Karpas-422 (cell line): Measurements from ENCODE around the gene ZNHIT1. TPM values are rescaled to one million over a fixed set of nuclear protein-coding genes. Genes with fewer than 3 reads are reported as not detected.
"Not testable (repeated sequence)": the region's sequence is repeated elsewhere in the genome, so short reads cannot be mapped to it uniquely, and the experiment has no call there.

ENCODE experiments used
- DNase-seq: peaks from one replicate; pipeline ENCODE4 v3.0.0-alpha.2; 2015
- H2AFZ ChIP-seq: fragments of 200-600 bp; sonication (generic); 2 replicates; pipeline ENCODE4 v1.6.1; 2014; ENCODE audit warnings: antibody characterized with exemption, low read length, mixed read lengths
- H3K27ac ChIP-seq: fragments of 200-600 bp; sonication (generic); 2 replicates; pipeline ENCODE4 v1.5.1; 2014; ENCODE audit warnings: mild to moderate bottlenecking, low read length, moderate library complexity
- H3K27me3 ChIP-seq: fragments of 200-600 bp; sonication (generic); 2 replicates; pipeline ENCODE4 v1.6.1; 2014; ENCODE audit warnings: low read length, mixed read lengths
- H3K36me3 ChIP-seq: fragments of 200-600 bp; sonication (generic); 2 replicates; pipeline ENCODE4 v1.6.1; 2014; ENCODE audit warnings: low read length, mixed read lengths; ENCODE audit not compliant: insufficient read depth
- H3K4me1 ChIP-seq: fragments of 200-600 bp; sonication (generic); 2 replicates; pipeline ENCODE4 v1.6.1; 2014; ENCODE audit warnings: mild to moderate bottlenecking, low read length, mixed read lengths
- H3K4me2 ChIP-seq: fragments of 200-600 bp; sonication (generic); 2 replicates; pipeline ENCODE4 v1.6.1; 2014; ENCODE audit warnings: low read length, low read depth, mild to moderate bottlenecking; ENCODE audit not compliant: poor library complexity, severe bottlenecking
- H3K4me3 ChIP-seq: fragments of 200-600 bp; sonication (generic); 2 replicates; pipeline ENCODE4 v1.5.1; 2014; ENCODE audit warnings: mild to moderate bottlenecking, antibody characterized with exemption, low read length, mixed read lengths
- H3K79me2 ChIP-seq: fragments of 200-600 bp; sonication (generic); 2 replicates; pipeline ENCODE4 v1.6.1; 2014; ENCODE audit warnings: mild to moderate bottlenecking, low read length, mixed read lengths
- H3K9ac ChIP-seq: fragments of 200-600 bp; sonication (generic); 2 replicates; pipeline ENCODE4 v1.6.0; 2014; ENCODE audit warnings: low read length
- H3K9me2 ChIP-seq: fragments of 200-600 bp; sonication (generic), shearing (Covaris generic); replicated peaks from 2 replicates; pipeline ENCODE4 v1.6.0; 2014; ENCODE audit warnings: mild to moderate bottlenecking, low read length, moderate library complexity; ENCODE audit not compliant: insufficient read depth
- H3K9me3 ChIP-seq: fragments of 300-700, 200-600 bp; sonication (generic); 2 replicates; pipeline ENCODE4 v1.6.1; 2014; ENCODE audit warnings: low read length, mixed read lengths
- H4K20me1 ChIP-seq: fragments of 200-600 bp; sonication (generic); 2 replicates; pipeline ENCODE4 v1.6.1; 2014; ENCODE audit warnings: mild to moderate bottlenecking, antibody characterized with exemption, low read length, low read depth; ENCODE audit not compliant: insufficient read depth
- total RNA-seq: library from RNA; depleted of rRNA; stranded (reverse); fragments of >200 nt; shearing (Covaris generic); gene quantifications from 2 replicates; pipeline ENCODE4 v1.2.3, GENCODE V29; 2014; ENCODE audit warnings: low replicate concordance

The ZNHIT1 gene
- total RNA-seq, 1 experiment from 2014 or later = 50.9 TPM

GRCh38 chr7:101199522-101199921, 18.4 kb upstream of the ZNHIT1 start:
- DNase-seq, H3K4me1 ChIP-seq, H3K4me2 ChIP-seq, H2AFZ ChIP-seq, H3K9me2 ChIP-seq, H4K20me1 ChIP-seq, H3K9ac ChIP-seq, H3K9me3 ChIP-seq, H3K27ac ChIP-seq, H3K27me3 ChIP-seq, H3K36me3 ChIP-seq, H3K79me2 ChIP-seq, H3K4me3 ChIP-seq: not testable (repeated sequence)

- DNase-seq = no peak
- H3K9ac ChIP-seq = no peak overlapping the region
- no peak overlapping the region for H3K4me2 ChIP-seq
Measured at GRCh38 chr7:101200504-101200861, 17.5 kb upstream of the ZNHIT1 start.

GRCh38 chr7:101200862-101201599, 16.9 kb upstream of the ZNHIT1 start, which contains the start of gene MOGAT3:
MOGAT3 (minus strand) TSS chr7:101201036; CDS start chr7:101200854, 182 bp downstream.
- Histone ChIP-seq H4K20me1 (no peaks in the 10 kb centered on the region), H3K4me1 (peaks cover 7% of the 10 kb centered on the region), H3K27ac (no peak within 1 kb of the TSS), H2AFZ (no peak within 1 kb of the TSS), H3K4me3 (no peak within 1 kb of the TSS), H3K9ac (no peak within 1 kb of the TSS), H3K4me2 (no peak within 1 kb of the TSS), H3K9me2 (no peaks in the 10 kb centered on the region), H3K27me3 (no peaks in the 10 kb centered on the region), H3K79me2 (no peaks in the 10 kb centered on the region), H3K9me3 (no peaks in the 10 kb centered on the region), H3K36me3 (no peaks in the 10 kb centered on the region)
- no peak for DNase-seq

More at GRCh38 chr7:101200504-101200861, 17.5 kb upstream of the ZNHIT1 start:
- no peaks in the 10 kb centered on the region for H3K27me3 ChIP-seq
- H3K4me1 ChIP-seq = peaks cover 7% of the 10 kb centered on the region
- no peaks in the 10 kb centered on the region for H3K79me2 ChIP-seq
- no peak overlapping the region for H3K27ac ChIP-seq
- no peak overlapping the region for H3K4me3 ChIP-seq
- H3K36me3 ChIP-seq = no peaks in the 10 kb centered on the region
- no peaks in the 10 kb centered on the region for H3K9me3 ChIP-seq
- H3K9me2 ChIP-seq = no peaks in the 10 kb centered on the region
- no peak overlapping the region for H2AFZ ChIP-seq
- H4K20me1 ChIP-seq = no peaks in the 10 kb centered on the region

DNA sequence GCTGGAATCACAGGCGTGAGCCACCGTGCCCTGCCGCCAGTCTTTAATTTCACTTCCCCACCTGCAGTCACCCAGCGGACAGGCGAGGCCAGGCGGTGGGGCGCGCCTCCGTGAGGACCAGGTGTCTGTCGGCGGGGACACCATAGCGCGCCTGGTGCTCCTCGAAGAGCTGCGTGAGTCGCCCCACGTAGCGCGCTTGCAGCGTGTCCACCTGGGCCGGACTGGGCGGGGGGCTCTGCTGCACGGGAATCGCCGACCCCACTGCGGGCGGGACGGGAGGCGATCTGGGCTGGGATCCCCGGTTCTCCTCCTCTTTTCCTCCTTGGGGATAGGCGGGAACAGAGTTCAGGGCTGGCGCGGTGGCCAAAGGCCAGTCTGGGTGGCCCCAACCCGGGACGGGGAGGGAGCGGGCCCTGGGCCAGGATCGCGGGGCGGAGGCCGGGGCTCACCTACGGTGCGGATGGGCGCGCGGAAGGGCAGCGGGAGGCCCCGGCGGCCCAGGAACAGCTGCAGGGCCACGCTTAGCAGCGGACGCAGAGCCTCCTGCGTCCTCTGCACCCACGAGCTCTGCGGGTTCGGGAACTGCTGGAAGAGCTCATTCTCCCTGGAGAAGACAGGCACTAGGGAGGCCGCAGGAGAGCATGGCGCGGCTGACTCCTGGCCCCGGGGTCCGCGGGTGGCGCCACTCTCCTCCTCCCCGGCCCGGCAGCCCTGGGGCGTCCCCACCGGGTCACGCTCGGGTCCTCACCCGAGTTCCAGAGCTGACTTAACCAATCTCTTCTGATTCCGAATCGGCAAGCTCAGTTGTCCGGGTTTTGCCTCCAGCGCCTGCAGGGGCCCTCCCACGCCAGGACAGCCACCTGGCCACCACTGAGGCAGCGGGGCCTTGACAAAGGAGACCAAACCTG, 16.0 kb upstream of the ZNHIT1 start:
- no peaks in the 10 kb centered on the region for H3K79me2 ChIP-seq
- H3K9ac ChIP-seq = no peak overlapping the region
- no peak overlapping the region for H3K27ac ChIP-seq
- no peaks in the 10 kb centered on the region for H3K9me2 ChIP-seq
- H3K9me3 ChIP-seq = no peaks in the 10 kb centered on the region
- peaks cover 7% of the 10 kb centered on the region for H3K4me1 ChIP-seq
- H3K4me3 ChIP-seq = no peak overlapping the region
- H3K36me3 ChIP-seq = no peaks in the 10 kb centered on the region
- DNase-seq = no peak
- no peaks in the 10 kb centered on the region for H4K20me1 ChIP-seq
- no peak overlapping the region for H3K4me2 ChIP-seq
- no peak overlapping the region for H2AFZ ChIP-seq
- no peaks in the 10 kb centered on the region for H3K27me3 ChIP-seq

DNA sequence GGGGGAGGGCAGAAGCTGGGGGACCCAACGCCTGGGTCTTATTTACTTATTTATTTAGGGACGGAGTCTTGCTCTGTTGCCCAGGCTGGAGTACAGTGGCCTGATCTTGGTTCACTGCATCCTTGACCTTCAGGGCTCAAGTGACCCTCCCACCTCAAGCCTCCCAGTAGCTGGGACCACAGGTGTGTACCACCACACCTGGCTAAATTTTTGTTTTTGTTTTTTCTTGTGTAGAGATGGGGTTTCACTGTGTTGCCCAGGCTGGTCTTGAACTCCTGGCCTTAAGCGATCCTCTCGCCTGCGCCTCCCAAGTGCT, 15.4 kb upstream of the ZNHIT1 start:
- H3K9me3 ChIP-seq = no peaks in the 10 kb centered on the region
- H3K9ac ChIP-seq = no peak overlapping the region
- H3K4me1 ChIP-seq = peaks cover 7% of the 10 kb centered on the region
- H3K27me3 ChIP-seq = no peaks in the 10 kb centered on the region
- H2AFZ ChIP-seq = no peak overlapping the region
- H3K79me2 ChIP-seq = no peaks in the 10 kb centered on the region
- no peaks in the 10 kb centered on the region for H4K20me1 ChIP-seq
- no peak overlapping the region for H3K27ac ChIP-seq
- no peak overlapping the region for H3K4me3 ChIP-seq
- DNase-seq = no peak
- no peaks in the 10 kb centered on the region for H3K36me3 ChIP-seq
- no peaks in the 10 kb centered on the region for H3K9me2 ChIP-seq
- H3K4me2 ChIP-seq = no peak overlapping the region

GRCh38 chr7:101203740-101204738, 13.9 kb upstream of the ZNHIT1 start:
- not testable (repeated sequence) for H3K36me3 ChIP-seq, H3K27ac ChIP-seq, H3K27me3 ChIP-seq, H3K4me3 ChIP-seq, H3K79me2 ChIP-seq, H3K9me3 ChIP-seq, H4K20me1 ChIP-seq, DNase-seq, H3K4me1 ChIP-seq, H3K9me2 ChIP-seq
- H3K4me2 ChIP-seq = peak overlapping the region; percentile 44
- peak overlapping the region; percentile 31 for H3K9ac ChIP-seq
- H2AFZ ChIP-seq = peak overlapping the region; percentile 84; the same call in 1 of the 2 replicates

DNA sequence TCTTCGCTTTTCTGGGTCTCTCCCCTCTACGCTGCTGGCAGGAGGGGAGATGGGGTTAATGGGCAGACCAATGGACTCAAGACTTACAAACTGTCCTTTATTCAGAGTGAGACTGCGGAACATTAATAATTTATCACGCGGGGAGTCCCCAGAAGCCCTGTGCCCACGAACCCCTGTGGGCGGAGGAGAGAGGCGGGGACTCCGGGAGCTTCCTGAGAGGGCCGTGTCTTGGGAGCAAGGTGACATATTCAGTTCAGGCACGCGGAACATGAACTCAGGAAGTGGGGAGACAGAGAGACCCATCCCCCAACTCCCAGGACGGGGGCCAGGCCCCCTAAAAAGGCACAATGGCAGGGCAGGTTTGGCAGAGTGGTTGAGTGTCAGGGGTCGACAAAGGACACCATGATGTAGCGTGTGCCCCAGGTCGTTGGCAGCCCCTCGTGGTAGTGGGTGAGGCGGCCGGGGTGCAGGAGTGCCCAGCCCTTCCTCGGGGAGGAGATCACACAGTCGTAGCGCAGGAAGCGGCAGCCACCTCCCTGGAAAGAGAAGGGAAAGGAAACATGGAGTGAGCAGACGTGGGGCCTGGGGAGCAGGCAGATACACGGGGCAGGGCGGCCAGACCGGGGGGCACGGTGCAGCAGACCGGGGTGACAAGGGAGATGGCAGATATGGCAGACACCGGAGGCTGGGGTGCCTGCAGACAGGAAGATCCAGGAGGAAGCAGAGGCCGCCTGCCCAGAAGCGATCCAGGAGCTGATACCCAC, 11.9 kb upstream of the ZNHIT1 start:
- H3K9me3 ChIP-seq = no peaks in the 10 kb centered on the region
- no peak overlapping the region for H3K9ac ChIP-seq
- DNase-seq = no peak
- H2AFZ ChIP-seq = no peak overlapping the region
- H3K27me3 ChIP-seq = no peaks in the 10 kb centered on the region
- no peaks in the 10 kb centered on the region for H3K9me2 ChIP-seq
- H3K27ac ChIP-seq = no peak overlapping the region
- no peaks in the 10 kb centered on the region for H3K79me2 ChIP-seq
- H3K4me1 ChIP-seq = peaks cover 7% of the 10 kb centered on the region
- H3K36me3 ChIP-seq = no peaks in the 10 kb centered on the region
- H3K4me2 ChIP-seq = no peak overlapping the region
- H3K4me3 ChIP-seq = no peak overlapping the region
- no peaks in the 10 kb centered on the region for H4K20me1 ChIP-seq
